Measurements from ENCODE around the gene NUAK2.

- no peak for TF ChIP-seq POLR2A (IDR thresholded peaks at IDR 0.05)
- TF ChIP-seq CTCF (IDR thresholded peaks at IDR 0.05), result no peak
Measured at GRCh38 chr1:205267306-205267902, 54.1 kb downstream of the NUAK2 start.

Data from upper lobe of left lung (tissue), 4 donors.